ENCODE data around the gene MICAL3. TPM values are rescaled to one million over a fixed set of nuclear protein-coding genes. Genes with fewer than 3 reads are reported as not detected.

MICAL3 gene
- total RNA-seq, 1 experiment from 2014 or later = 47.1 TPM

- no peak for TF ChIP-seq CTCF (IDR thresholded peaks at IDR 0.05)
- TF ChIP-seq REST (IDR thresholded peaks at IDR 0.05; ENCODE audit: insufficient read depth in 1 of 2, low read depth in 2 of 2, low read length in 1 of 2) = no peak
- no peak for TF ChIP-seq SIN3A (IDR thresholded peaks at IDR 0.05; ENCODE audit: borderline replicate concordance, insufficient read depth, low read depth, low read length)
- TF ChIP-seq TCF7L2 (IDR thresholded peaks at IDR 0.05; ENCODE audit: low read depth, low read length) = no peak
- no peak for TF ChIP-seq POLR2AphosphoS5 (IDR thresholded peaks at IDR 0.05; ENCODE audit: low read depth, low read length)
- DNase-seq (ENCODE audit: low read depth, low spot score) (no peak), ATAC-seq (no peak)
- H3K4me1 ChIP-seq (ENCODE audit: control insufficient read depth, insufficient read depth, low read length) = no peaks in the 10 kb centered on the region
- no peak overlapping the region for H3K27ac ChIP-seq (ENCODE audit: low read length)
- no peaks in the 10 kb centered on the region for H3K36me3 ChIP-seq (ENCODE audit: control insufficient read depth, insufficient read depth, low read length)
- no peak overlapping the region for H3K4me3 ChIP-seq (ENCODE audit: low read depth in 2 of 2, low read length in 2 of 2)
- in situ Hi-C loops (cut with HindIII; ENCODE audit: low pct_unique_long_range_greater_than_20kb, low sequenced_read_pairs) (no loop called here), intact Hi-C loops (cut with micrococcal nuclease; ENCODE audit: unreplicated experiment) (loop anchor here (2.0 kb wide), 1 partner anchor 243 kb away; no protein-coding TSS in a partner anchor)
- BruUV-seq (replicated peaks) = no TSS peak
- no peaks in the 10 kb centered on the region for H3K27me3 ChIP-seq (ENCODE audit: control insufficient read depth, insufficient read depth, low read length)
- CTCF ChIA-PET = no interaction called here
- no peaks in the 10 kb centered on the region for H3K9me3 ChIP-seq (ENCODE audit: control insufficient read depth, insufficient read depth, low read depth, low read length)
- POLR2A ChIA-PET = no interaction called here
Observed at GRCh38 chr22:17827466-17827865, 196.9 kb downstream of the MICAL3 start.

GRCh38 chr22:17825876-17826550 lies 198.3 kb downstream of the MICAL3 start:
- no peaks in the 10 kb centered on the region for H3K36me3 ChIP-seq (ENCODE audit: control insufficient read depth, insufficient read depth, low read length)
- BruUV-seq (replicated peaks) = no TSS peak
- TF ChIP-seq POLR2AphosphoS5 (IDR thresholded peaks at IDR 0.05; ENCODE audit: low read depth, low read length) (no peak), TCF7L2 (IDR thresholded peaks at IDR 0.05; ENCODE audit: low read depth, low read length) (no peak), SIN3A (IDR thresholded peaks at IDR 0.05; ENCODE audit: borderline replicate concordance, insufficient read depth, low read depth, low read length) (no peak), CTCF (IDR thresholded peaks at IDR 0.05) (no peak), REST (IDR thresholded peaks at IDR 0.05; ENCODE audit: insufficient read depth in 1 of 2, low read depth in 2 of 2, low read length in 1 of 2) (no peak)
- ChIA-PET CTCF (no interaction called here), POLR2A (interaction anchor here (0.6 kb wide), 1 partner anchor 259 kb away, joined by 8 read pairs; no protein-coding TSS in a partner anchor)
- no peak overlapping the region for H3K4me3 ChIP-seq (ENCODE audit: low read depth in 2 of 2, low read length in 2 of 2)
- H3K27ac ChIP-seq (ENCODE audit: low read length) = no peak overlapping the region
- intact Hi-C loops (cut with micrococcal nuclease; ENCODE audit: unreplicated experiment) (loop anchor here (2.0 kb wide), 1 partner anchor 245 kb away; no protein-coding TSS in a partner anchor), in situ Hi-C loops (cut with HindIII; ENCODE audit: low pct_unique_long_range_greater_than_20kb, low sequenced_read_pairs) (no loop called here)
- no peaks in the 10 kb centered on the region for H3K9me3 ChIP-seq (ENCODE audit: control insufficient read depth, insufficient read depth, low read depth, low read length)
- no peak for ATAC-seq
- H3K4me1 ChIP-seq (ENCODE audit: control insufficient read depth, insufficient read depth, low read length) = no peaks in the 10 kb centered on the region
- no peak for DNase-seq (ENCODE audit: low read depth, low spot score)
- no peaks in the 10 kb centered on the region for H3K27me3 ChIP-seq (ENCODE audit: control insufficient read depth, insufficient read depth, low read length)

Measured in Panc1 (cell line).